ENCODE results near the gene CDK19. TPM values are rescaled to one million over a fixed set of nuclear protein-coding genes. Genes with fewer than 3 reads are reported as not detected.
"Not testable (repeated sequence)": the region's sequence is repeated elsewhere in the genome, so short reads cannot be mapped to it uniquely, and the experiment has no call there.

The CDK19 gene
- total and polyA plus RNA-seq, 12 donors: 3.5 to 59.1 (median 7.9) TPM

DNA sequence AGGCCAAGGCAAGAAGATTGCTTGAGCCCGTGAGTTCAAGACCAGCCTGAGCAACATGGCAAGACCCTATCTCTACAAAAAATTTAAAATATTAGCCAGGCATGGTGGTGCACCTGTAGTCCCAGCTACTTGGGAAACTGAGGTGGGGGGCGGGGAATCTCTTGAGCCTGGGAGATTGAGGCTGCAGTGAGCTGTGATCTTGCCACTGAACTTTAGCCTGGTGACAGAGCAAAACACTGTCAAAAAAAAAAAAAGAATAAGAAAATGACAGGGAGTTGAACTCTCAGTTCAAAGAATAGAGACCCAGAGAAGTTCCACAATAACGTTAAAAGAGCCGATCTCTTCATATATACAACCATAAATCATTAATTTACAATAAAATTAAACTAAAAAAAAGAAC is 34.5 kb upstream of the CDK19 start:
- TF ChIP-seq CTCF (IDR thresholded peaks at IDR 0.05): no peak
- H3K27ac ChIP-seq: no peak overlapping the region
- no peaks in the 10 kb centered on the region for H3K9me3 ChIP-seq (replicated peaks in 1 of 3)
- H3K4me3 ChIP-seq: no peak overlapping the region
- no peaks in the 10 kb centered on the region for H3K36me3 ChIP-seq (replicated peaks in 1 of 2)
- no peaks in the 10 kb centered on the region for H3K27me3 ChIP-seq
- 81 to 93% (median 88%) methylated on average over 4 of the region's 4 CpGs for WGBS, 4 donors
- intact Hi-C loops (cut with DNase I): no loop called here
- H3K4me1 ChIP-seq (replicated peaks in 1 of 2): no peaks in the 10 kb centered on the region
- DNase-seq: peak in 1 of 7 donors; percentile 18

- DNase-seq: no peak
- Histone ChIP-seq H3K27ac (no peak overlapping the region), H3K9me3 (replicated peaks in 1 of 3) (no peaks in the 10 kb centered on the region), H3K27me3 (no peaks in the 10 kb centered on the region), H3K4me3 (no peak overlapping the region), H3K36me3 (replicated peaks in 1 of 2) (no peaks in the 10 kb centered on the region), H3K4me1 (replicated peaks in 1 of 2) (no peaks in the 10 kb centered on the region)
- 83 to 89% (median 85%) methylated on average over 6 of the region's 6 CpGs for WGBS, 4 donors
- TF ChIP-seq POLR2A (IDR thresholded peaks at IDR 0.05) (no peak), CTCF (IDR thresholded peaks at IDR 0.05) (no peak)
- intact Hi-C loops (cut with DNase I): no loop called here
Measured at GRCh38 chr6:110841266-110841665, 26.0 kb upstream of the CDK19 start.

DNA sequence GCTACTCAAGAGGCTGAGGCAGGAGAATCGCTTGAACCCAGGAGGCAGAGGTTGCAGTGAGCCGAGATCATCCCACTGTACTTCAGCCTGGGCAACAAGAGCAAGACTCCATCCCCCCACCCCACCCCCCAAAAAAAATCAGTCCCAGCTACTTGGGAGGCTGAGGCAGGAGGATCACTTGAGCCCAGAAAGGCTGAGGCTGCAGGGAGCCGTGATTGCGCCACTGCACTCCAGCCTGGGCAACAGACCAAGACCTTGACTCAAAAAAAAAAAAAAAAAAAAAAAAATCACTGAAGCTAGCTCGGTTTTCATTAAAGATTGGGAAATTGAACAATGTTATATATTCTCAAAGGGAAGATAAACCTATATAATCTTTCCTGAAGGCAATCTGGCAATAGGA is 20.5 kb upstream of the CDK19 start:
- H3K4me3 ChIP-seq; H3K9me3 ChIP-seq (replicated peaks in 1 of 3); H3K27me3 ChIP-seq; H3K4me1 ChIP-seq (replicated peaks in 1 of 2); H3K36me3 ChIP-seq (replicated peaks in 1 of 2); H3K27ac ChIP-seq; intact Hi-C loops (cut with DNase I): not testable (repeated sequence)
- DNase-seq: peak in 4 of 7 donors; percentile 23 to 57 (median 47)
- 46 to 61% (median 56%) methylated on average over 5 of the region's 5 CpGs for WGBS, 4 donors

DNA sequence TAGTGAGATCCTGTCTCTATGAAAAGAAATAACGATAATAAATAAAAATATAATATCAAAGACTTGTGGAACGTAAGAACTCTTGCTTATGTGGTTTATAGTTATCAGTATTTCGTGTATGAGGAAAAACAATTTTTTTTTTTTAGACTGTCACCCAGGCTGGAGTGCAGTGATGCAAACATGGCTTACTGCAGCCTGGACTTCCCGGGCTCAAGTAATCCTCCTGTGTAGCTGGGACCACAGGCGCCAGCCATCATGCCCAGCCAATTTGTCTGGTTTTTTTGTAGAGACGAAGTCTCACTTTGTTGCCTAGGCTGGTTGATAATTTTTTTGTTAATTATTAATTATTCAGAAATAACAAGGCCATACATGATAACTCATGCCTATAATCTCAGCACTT is 18.6 kb upstream of the CDK19 start:
- DNase-seq: no peak
- intact Hi-C loops (cut with DNase I): no loop called here
- 89 to 91% (median 90%) methylated on average over 6 of the region's 6 CpGs for WGBS, 4 donors
- no peaks in the 10 kb centered on the region for H3K36me3 ChIP-seq (replicated peaks in 1 of 2)
- H3K4me1 ChIP-seq (replicated peaks in 1 of 2): no peaks in the 10 kb centered on the region
- no peak overlapping the region for H3K4me3 ChIP-seq
- H3K27me3 ChIP-seq: no peaks in the 10 kb centered on the region
- H3K9me3 ChIP-seq (replicated peaks in 1 of 3): no peaks in the 10 kb centered on the region
- no peak overlapping the region for H3K27ac ChIP-seq
- TF ChIP-seq CTCF (IDR thresholded peaks at IDR 0.05) (no peak), POLR2A (IDR thresholded peaks at IDR 0.05) (no peak)

GRCh38 chr6:110831405-110831804 is 16.1 kb upstream of the CDK19 start:
- no peaks in the 10 kb centered on the region for H3K27me3 ChIP-seq
- no peak for DNase-seq
- no peak overlapping the region for H3K4me3 ChIP-seq
- WGBS, 4 donors: 90 to 97% (median 94%) methylated on average over 6 of the region's 6 CpGs
- TF ChIP-seq POLR2A (IDR thresholded peaks at IDR 0.05) (no peak), CTCF (IDR thresholded peaks at IDR 0.05) (no peak)
- H3K36me3 ChIP-seq (replicated peaks in 1 of 2): no peaks in the 10 kb centered on the region
- intact Hi-C loops (cut with DNase I): no loop called here
- H3K9me3 ChIP-seq (replicated peaks in 1 of 3): no peaks in the 10 kb centered on the region
- H3K27ac ChIP-seq: no peak overlapping the region
- no peaks in the 10 kb centered on the region for H3K4me1 ChIP-seq (replicated peaks in 1 of 2)

All from adrenal gland (tissue), 12 donors.